Panc1 (cell line): ENCODE measurements around the gene FBXW12.

Experiments used
- CTCF ChIP-seq: fragments of 450-650 bp; IDR thresholded peaks from 2 replicates; pipeline ENCODE4 v1.5.1; 2017; ENCODE audit warnings: mild to moderate bottlenecking
- POLR2AphosphoS5 ChIP-seq: IDR thresholded peaks from 2 replicates; pipeline ENCODE4 v1.6.1; 2012; ENCODE audit warnings: mild to moderate bottlenecking, low read depth, low read length, moderate library complexity
- REST ChIP-seq, 2 experiments: IDR thresholded peaks; 2 replicates each; pipeline ENCODE4 v1.6.1; 2011 to 2012; ENCODE audit warnings: low read depth in 2 of 2, control low read depth in 1 of 2, low read length in 1 of 2, mild to moderate bottlenecking in 1 of 2, moderate library complexity in 1 of 2; ENCODE audit not compliant: insufficient read depth in 1 of 2
- SIN3A ChIP-seq: IDR thresholded peaks from 2 replicates; pipeline ENCODE4 v1.6.1; 2012; ENCODE audit warnings: low read depth, mild to moderate bottlenecking, low read length, moderate library complexity, borderline replicate concordance; ENCODE audit not compliant: insufficient read depth

DNA sequence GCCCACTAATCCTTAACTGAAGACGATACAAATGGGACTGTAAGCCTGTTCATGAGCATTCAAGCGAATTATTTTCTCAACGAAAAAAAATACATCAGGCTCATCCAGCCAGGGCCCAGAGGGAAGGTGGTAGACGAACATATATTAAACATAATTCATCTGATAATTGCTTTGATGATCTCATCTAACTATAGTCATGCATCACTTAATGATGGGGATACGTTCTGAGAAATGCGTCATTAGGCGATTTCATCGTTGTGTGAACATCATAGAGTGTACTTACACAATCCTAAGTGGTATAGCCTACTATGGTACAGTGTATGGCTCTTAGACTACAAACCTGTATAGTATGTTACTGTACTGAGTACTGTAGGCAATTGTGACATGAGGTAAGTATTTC lies 28.6 kb upstream of the FBXW12 start:
- TF ChIP-seq POLR2AphosphoS5 (no peak), CTCF (no peak), REST (IDR thresholded peaks at IDR 0.05; ENCODE audit: insufficient read depth in 1 of 2, low read depth in 2 of 2, low read length in 1 of 2) (no peak), SIN3A (no peak)
